ENCODE measurements around the gene ADAP2. TPM values are rescaled to one million over a fixed set of nuclear protein-coding genes. Genes with fewer than 3 reads are reported as not detected.

Gene ADAP2, protein sequence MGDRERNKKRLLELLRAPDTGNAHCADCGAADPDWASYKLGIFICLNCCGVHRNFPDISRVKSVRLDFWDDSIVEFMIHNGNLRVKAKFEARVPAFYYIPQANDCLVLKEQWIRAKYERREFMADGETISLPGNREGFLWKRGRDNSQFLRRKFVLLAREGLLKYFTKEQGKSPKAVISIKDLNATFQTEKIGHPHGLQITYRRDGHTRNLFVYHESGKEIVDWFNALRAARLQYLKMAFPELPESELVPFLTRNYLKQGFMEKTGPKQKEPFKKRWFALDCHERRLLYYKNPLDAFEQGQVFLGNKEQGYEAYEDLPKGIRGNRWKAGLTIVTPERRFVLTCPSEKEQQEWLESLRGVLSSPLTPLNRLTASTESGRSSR
- 1.7 and 2.2 TPM in 2 replicates for total RNA-seq
- long read RNA-seq, partial matches to known transcripts: 0 of 1 reads
- long read RNA-seq, other reads (novel, unspliced or antisense): 0 of 1 reads

GRCh38 chr17:30921544-30922196 lies at the start of gene ADAP2:
ADAP2 (plus strand) TSS chr17:30921945; CDS start chr17:30922015, 70 bp downstream.
- Mint-ChIP-seq H3K4me3 (peak within 1 kb of the TSS; percentile 75), H3K27ac (ENCODE audit: unreplicated experiment) (no peak within 1 kb of the TSS), H3K27me3 (ENCODE audit: low read depth) (peaks cover 80% of the 10 kb centered on the region), H3K36me3 (ENCODE audit: low read depth) (no peaks in the 10 kb centered on the region), H3K4me1 (peaks cover 21% of the 10 kb centered on the region), H3K9me3 (no peaks in the 10 kb centered on the region)
- DNase-seq (ENCODE audit: low read depth, low spot score): peak; percentile 8
- no peak for TF ChIP-seq CTCF (conservative IDR thresholded peaks at IDR 0.05)

DNA sequence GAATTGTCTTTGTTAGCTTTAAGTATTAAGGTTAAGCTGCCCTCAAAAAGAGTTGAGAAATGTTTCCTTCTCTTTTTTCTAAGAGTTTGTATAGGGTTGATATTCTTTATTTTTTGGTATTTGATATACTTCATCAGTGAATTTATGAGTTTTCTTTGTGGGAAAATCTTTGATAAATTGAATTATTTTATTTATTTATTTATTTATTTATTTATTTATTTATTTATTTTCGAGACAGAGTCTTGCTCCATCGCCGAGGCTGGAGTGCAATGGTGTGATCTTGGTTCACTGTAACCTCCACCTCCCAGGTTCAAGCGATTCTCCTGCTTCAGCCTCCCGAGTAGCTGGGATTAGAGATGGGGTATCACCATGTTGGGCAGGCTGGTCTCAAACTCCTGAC lies 35.6 kb upstream of the ADAP2 start:
- Mint-ChIP-seq H3K36me3 (ENCODE audit: low read depth) (no peaks in the 10 kb centered on the region), H3K27me3 (ENCODE audit: low read depth) (no peaks in the 10 kb centered on the region), H3K4me1 (no peaks in the 10 kb centered on the region), H3K4me3 (no peak overlapping the region), H3K9me3 (no peaks in the 10 kb centered on the region), H3K27ac (ENCODE audit: unreplicated experiment) (no peak overlapping the region)
- TF ChIP-seq CTCF (conservative IDR thresholded peaks at IDR 0.05): no peak
- no peak for DNase-seq (ENCODE audit: low read depth, low spot score)

- no peak for DNase-seq (ENCODE audit: low read depth, low spot score)
- Mint-ChIP-seq H3K27ac (ENCODE audit: unreplicated experiment) (no peak overlapping the region), H3K9me3 (no peaks in the 10 kb centered on the region), H3K36me3 (ENCODE audit: low read depth) (peaks cover 7% of the 10 kb centered on the region), H3K27me3 (ENCODE audit: low read depth) (no peaks in the 10 kb centered on the region), H3K4me1 (no peaks in the 10 kb centered on the region), H3K4me3 (no peak overlapping the region)
- TF ChIP-seq CTCF (conservative IDR thresholded peaks at IDR 0.05): no peak
Measured at GRCh38 chr17:30894236-30894635, 27.5 kb upstream of the ADAP2 start.

DNA sequence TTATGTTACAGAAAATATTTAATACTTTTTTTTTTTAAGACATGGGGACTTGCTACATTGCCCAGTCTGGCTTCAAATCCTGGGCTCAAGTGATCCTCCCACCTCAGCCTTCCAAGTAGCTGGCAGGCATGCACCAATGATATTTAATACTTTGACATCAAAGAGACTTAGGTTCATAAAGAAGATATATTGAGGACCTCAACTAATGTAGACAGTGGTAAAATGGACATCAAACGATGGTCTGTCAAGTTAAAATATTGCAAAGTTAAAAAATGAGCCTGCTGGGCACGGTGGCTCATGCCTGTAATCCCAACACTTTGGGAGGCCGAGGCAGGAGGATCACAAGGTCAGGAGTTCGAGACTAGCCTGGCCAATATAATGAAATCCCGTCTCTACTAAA lies 24.4 kb upstream of the ADAP2 start:
- Mint-ChIP-seq H3K4me3 (no peak overlapping the region), H3K9me3 (no peaks in the 10 kb centered on the region), H3K4me1 (no peaks in the 10 kb centered on the region), H3K36me3 (ENCODE audit: low read depth) (peaks cover 7% of the 10 kb centered on the region), H3K27me3 (ENCODE audit: low read depth) (no peaks in the 10 kb centered on the region), H3K27ac (ENCODE audit: unreplicated experiment) (no peak overlapping the region)
- TF ChIP-seq CTCF (conservative IDR thresholded peaks at IDR 0.05): no peak
- DNase-seq (ENCODE audit: low read depth, low spot score): no peak

- H3K4me3 Mint-ChIP-seq: peak overlapping the region; percentile 93
- H3K36me3 Mint-ChIP-seq (ENCODE audit: low read depth): peaks cover 4% of the 10 kb centered on the region
- TF ChIP-seq CTCF (conservative IDR thresholded peaks at IDR 0.05): no peak
- peak overlapping the region; percentile 95 for H3K27ac Mint-ChIP-seq (ENCODE audit: unreplicated experiment)
- H3K9me3 Mint-ChIP-seq: no peaks in the 10 kb centered on the region
- no peaks in the 10 kb centered on the region for H3K27me3 Mint-ChIP-seq (ENCODE audit: low read depth)
- H3K4me1 Mint-ChIP-seq: peaks cover 19% of the 10 kb centered on the region
- DNase-seq (ENCODE audit: low read depth, low spot score): no peak
Measured at GRCh38 chr17:30905742-30906100, 16.0 kb upstream of the ADAP2 start.

All from neural crest cell (in vitro differentiated cells).